Activated naive CD8-positive, alpha-beta T cell treated with anti-CD3 and anti-CD28 coated beads, Interleukin-2, amount 50 U/mL, for 24 hours (primary cell): ENCODE data around the gene ASXL3.

Source experiments
- ATAC-seq: fragments of 150-1000 bp; cut with Tn5 transposase; one replicate; pipeline ENCODE4 v1.10.0; 2021
- DNase-seq: peaks from one replicate; pipeline ENCODE4 v3.0.0; 2021
- H3K27ac Mint-ChIP-seq: one replicate; pipeline ENCODE4 v1.8.0; 2021; ENCODE audit warnings: mild to moderate bottlenecking, mixed read lengths
- H3K27me3 Mint-ChIP-seq: one replicate; pipeline ENCODE4 v1.8.0; 2021; ENCODE audit warnings: mixed read lengths
- H3K36me3 Mint-ChIP-seq: one replicate; pipeline ENCODE4 v1.8.0; 2021; ENCODE audit warnings: low read depth, mixed read lengths
- H3K4me1 Mint-ChIP-seq: one replicate; pipeline ENCODE4 v1.8.0; 2021; ENCODE audit warnings: mixed read lengths
- H3K4me3 Mint-ChIP-seq: one replicate; pipeline ENCODE4 v1.8.0; 2021; ENCODE audit warnings: mild to moderate bottlenecking, moderate library complexity, mixed read lengths
- H3K9me3 Mint-ChIP-seq: one replicate; pipeline ENCODE4 v1.8.0; 2021; ENCODE audit warnings: mixed read lengths

Gene ASXL3

GRCh38 chr18:33664241-33664874, 86.3 kb downstream of the ASXL3 start:
- Mint-ChIP-seq H3K9me3 (no peaks in the 10 kb centered on the region), H3K4me3 (no peak overlapping the region), H3K4me1 (no peaks in the 10 kb centered on the region), H3K27ac (no peak overlapping the region), H3K27me3 (no peaks in the 10 kb centered on the region), H3K36me3 (no peaks in the 10 kb centered on the region)
- DNase-seq, result no peak
- ATAC-seq, result no peak

- ATAC-seq, result no peak
Observed at GRCh38 chr18:33665187-33665586, 87.2 kb downstream of the ASXL3 start.

DNA sequence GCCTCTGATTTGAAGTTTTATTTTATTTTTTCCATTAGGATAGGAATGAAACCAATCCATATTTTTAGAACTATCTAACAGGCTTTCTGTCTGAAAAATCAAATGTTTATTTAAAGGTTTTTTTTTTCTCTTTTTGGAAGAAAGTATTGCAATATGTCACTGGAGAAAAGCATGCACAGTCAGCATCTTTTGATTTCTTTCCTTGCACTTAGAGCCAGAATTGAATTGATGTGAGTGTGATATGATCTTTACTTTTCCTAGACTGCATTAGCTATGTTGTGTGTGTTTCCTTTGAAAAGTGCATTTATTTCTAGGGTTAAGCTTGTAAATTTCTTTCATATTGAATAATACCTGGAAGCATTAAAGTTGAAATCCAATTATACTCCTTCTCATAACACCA, 87.6 kb downstream of the ASXL3 start:
- Mint-ChIP-seq H3K4me1 (no peaks in the 10 kb centered on the region), H3K9me3 (no peaks in the 10 kb centered on the region), H3K4me3 (no peak overlapping the region), H3K27me3 (no peaks in the 10 kb centered on the region), H3K36me3 (no peaks in the 10 kb centered on the region), H3K27ac (no peak overlapping the region)
- DNase-seq (no peak), ATAC-seq (no peak)

More at GRCh38 chr18:33665187-33665586, 87.2 kb downstream of the ASXL3 start:
- no peaks in the 10 kb centered on the region for H3K36me3 Mint-ChIP-seq
- H3K4me1 Mint-ChIP-seq, result no peaks in the 10 kb centered on the region
- no peak for DNase-seq
- H3K27ac Mint-ChIP-seq, result no peak overlapping the region
- no peak overlapping the region for H3K4me3 Mint-ChIP-seq
- no peaks in the 10 kb centered on the region for H3K9me3 Mint-ChIP-seq
- H3K27me3 Mint-ChIP-seq, result no peaks in the 10 kb centered on the region

DNA sequence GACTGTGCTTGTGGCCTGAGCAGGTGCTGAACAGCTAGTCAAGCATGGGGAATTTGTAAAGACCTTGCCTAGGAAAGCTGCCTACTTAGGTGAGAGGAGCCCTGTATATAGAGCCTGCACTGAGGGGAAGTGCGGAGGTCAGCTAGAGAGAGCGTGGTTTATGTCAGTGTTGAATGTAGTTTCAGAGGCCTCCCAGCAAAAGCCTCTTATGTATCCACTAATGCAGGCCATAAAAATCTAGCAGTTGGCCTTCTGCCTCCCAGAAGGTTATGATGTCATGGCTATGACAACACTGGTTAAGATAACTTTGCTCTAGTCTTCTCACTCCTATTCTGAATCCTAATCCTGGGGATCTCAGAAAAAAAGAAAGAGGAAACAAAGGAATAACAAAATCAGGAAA, 88.9 kb downstream of the ASXL3 start:
- no peaks in the 10 kb centered on the region for H3K4me1 Mint-ChIP-seq
- no peaks in the 10 kb centered on the region for H3K36me3 Mint-ChIP-seq
- ATAC-seq (no peak), DNase-seq (no peak)
- no peak overlapping the region for H3K4me3 Mint-ChIP-seq
- no peaks in the 10 kb centered on the region for H3K27me3 Mint-ChIP-seq
- H3K9me3 Mint-ChIP-seq, result no peaks in the 10 kb centered on the region
- no peak overlapping the region for H3K27ac Mint-ChIP-seq

DNA sequence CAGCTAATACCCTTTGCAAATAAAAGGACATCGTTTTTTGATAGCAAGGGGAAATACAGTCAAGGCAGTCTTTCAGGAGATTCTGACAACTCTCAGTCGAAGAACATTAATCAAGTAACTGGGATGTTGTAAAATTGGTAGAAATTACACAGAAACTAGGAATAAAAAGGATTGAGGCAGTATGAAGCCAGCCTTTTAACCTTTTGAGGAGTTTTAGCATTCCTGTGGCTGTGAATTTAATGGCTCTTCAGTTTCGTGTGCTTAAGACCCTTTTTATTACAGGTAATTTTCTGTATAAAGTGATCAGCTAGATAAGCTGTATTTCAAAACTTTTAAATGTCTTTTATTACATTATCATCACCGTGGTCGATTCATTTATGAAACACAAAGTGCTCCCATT, 91.6 kb downstream of the ASXL3 start:
- no peak for ATAC-seq
- H3K9me3 Mint-ChIP-seq, result peaks cover 6% of the 10 kb centered on the region
- H3K36me3 Mint-ChIP-seq, result no peaks in the 10 kb centered on the region
- DNase-seq, result no peak
- no peak overlapping the region for H3K4me3 Mint-ChIP-seq
- no peaks in the 10 kb centered on the region for H3K4me1 Mint-ChIP-seq
- H3K27ac Mint-ChIP-seq, result no peak overlapping the region
- no peaks in the 10 kb centered on the region for H3K27me3 Mint-ChIP-seq

- Mint-ChIP-seq H3K4me1 (no peaks in the 10 kb centered on the region), H3K27ac (no peak overlapping the region), H3K27me3 (no peaks in the 10 kb centered on the region), H3K36me3 (no peaks in the 10 kb centered on the region), H3K4me3 (no peak overlapping the region), H3K9me3 (peaks cover 8% of the 10 kb centered on the region)
- ATAC-seq (no peak), DNase-seq (no peak)
Observed at GRCh38 chr18:33670029-33670428, 92.0 kb downstream of the ASXL3 start.

- H3K4me3 Mint-ChIP-seq, result no peak overlapping the region
- DNase-seq, result no peak
- no peaks in the 10 kb centered on the region for H3K36me3 Mint-ChIP-seq
- H3K27ac Mint-ChIP-seq, result no peak overlapping the region
- ATAC-seq, result no peak
- H3K9me3 Mint-ChIP-seq, result peaks cover 9% of the 10 kb centered on the region
- no peaks in the 10 kb centered on the region for H3K4me1 Mint-ChIP-seq
- H3K27me3 Mint-ChIP-seq, result no peaks in the 10 kb centered on the region
Observed at GRCh38 chr18:33673689-33674088, 95.7 kb downstream of the ASXL3 start.

- Mint-ChIP-seq H3K4me1 (no peaks in the 10 kb centered on the region), H3K36me3 (no peaks in the 10 kb centered on the region), H3K27ac (no peak overlapping the region), H3K9me3 (peaks cover 9% of the 10 kb centered on the region), H3K27me3 (no peaks in the 10 kb centered on the region), H3K4me3 (no peak overlapping the region)
- DNase-seq, result no peak
- ATAC-seq, result no peak
Observed at GRCh38 chr18:33676593-33676992, 98.6 kb downstream of the ASXL3 start.

DNA sequence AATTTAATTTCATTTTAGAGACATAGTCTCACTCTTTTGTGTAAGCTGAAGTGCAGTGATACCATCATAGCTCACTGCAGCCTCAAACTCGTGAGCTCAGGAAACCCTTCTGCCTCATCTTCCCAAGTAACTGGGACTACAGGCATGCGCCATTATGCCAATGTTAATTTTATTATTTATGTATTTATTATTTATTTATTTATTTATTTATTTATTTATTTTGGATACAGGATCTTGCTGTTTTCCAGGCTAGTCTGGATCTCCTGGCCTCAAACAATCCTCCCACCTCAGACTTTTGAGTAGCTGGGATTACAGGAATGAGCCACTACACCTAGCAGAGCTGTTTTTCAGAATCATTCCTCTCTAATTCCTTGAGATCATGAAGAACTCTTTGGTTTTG, 99.9 kb downstream of the ASXL3 start:
- no peak overlapping the region for H3K4me3 Mint-ChIP-seq
- ATAC-seq (no peak), DNase-seq (no peak)
- H3K27me3 Mint-ChIP-seq, result no peaks in the 10 kb centered on the region
- no peak overlapping the region for H3K27ac Mint-ChIP-seq
- no peaks in the 10 kb centered on the region for H3K36me3 Mint-ChIP-seq
- no peaks in the 10 kb centered on the region for H3K4me1 Mint-ChIP-seq
- peaks cover 11% of the 10 kb centered on the region for H3K9me3 Mint-ChIP-seq

GRCh38 chr18:33682436-33682835, 104.4 kb downstream of the ASXL3 start:
- Mint-ChIP-seq H3K4me3 (no peak overlapping the region), H3K27ac (no peak overlapping the region), H3K4me1 (no peaks in the 10 kb centered on the region), H3K36me3 (no peaks in the 10 kb centered on the region), H3K9me3 (peaks cover 14% of the 10 kb centered on the region), H3K27me3 (no peaks in the 10 kb centered on the region)
- DNase-seq (no peak), ATAC-seq (no peak)

DNA sequence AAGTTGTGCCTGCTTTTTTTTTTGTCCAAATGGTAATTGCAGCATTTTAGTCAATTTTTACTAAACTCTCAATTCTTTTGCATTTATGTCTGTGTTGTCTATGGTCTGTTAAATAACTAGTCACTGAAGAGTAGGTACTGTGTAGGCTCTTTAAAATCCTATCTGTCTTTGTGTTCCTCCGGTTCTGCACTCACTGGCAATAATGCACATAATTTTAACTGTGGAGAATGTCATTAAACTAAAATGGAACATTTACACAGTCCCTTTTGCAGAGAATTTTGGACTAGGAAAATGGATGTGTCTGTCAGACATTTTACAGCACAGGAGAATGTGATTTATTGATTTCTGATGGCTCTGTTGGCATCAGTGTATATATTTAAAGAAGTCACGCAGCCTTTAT, 116.6 kb downstream of the ASXL3 start:
- no peaks in the 10 kb centered on the region for H3K4me1 Mint-ChIP-seq
- H3K27me3 Mint-ChIP-seq, result no peaks in the 10 kb centered on the region
- no peak overlapping the region for H3K27ac Mint-ChIP-seq
- H3K9me3 Mint-ChIP-seq, result peaks cover 6% of the 10 kb centered on the region
- ATAC-seq (no peak), DNase-seq (no peak)
- H3K36me3 Mint-ChIP-seq, result no peaks in the 10 kb centered on the region
- H3K4me3 Mint-ChIP-seq, result no peak overlapping the region

GRCh38 chr18:33696332-33697162, 118.5 kb downstream of the ASXL3 start:
- H3K27me3 Mint-ChIP-seq, result no peaks in the 10 kb centered on the region

DNA sequence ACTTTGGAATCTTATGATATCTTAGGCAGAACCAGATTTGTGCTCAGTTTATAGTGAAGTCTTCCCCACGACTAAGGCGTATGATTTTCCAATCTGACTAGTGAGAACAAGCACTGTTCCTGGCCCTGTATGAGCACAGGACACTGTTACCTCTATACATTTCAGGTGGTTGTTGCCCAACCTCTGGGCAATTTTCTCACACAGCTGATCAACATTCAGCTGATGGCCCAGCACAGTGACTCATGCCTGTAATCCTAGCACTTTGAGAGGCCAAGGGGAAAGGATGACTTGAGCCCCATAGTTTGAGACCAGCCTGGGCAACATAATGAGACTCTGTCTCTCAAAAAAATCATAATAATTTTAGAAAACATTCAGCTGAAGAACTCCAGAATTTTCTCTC, 119.5 kb downstream of the ASXL3 start:
- DNase-seq (no peak), ATAC-seq (no peak)
- Mint-ChIP-seq H3K27me3 (no peaks in the 10 kb centered on the region), H3K4me1 (no peaks in the 10 kb centered on the region), H3K36me3 (no peaks in the 10 kb centered on the region), H3K4me3 (no peak overlapping the region), H3K9me3 (no peaks in the 10 kb centered on the region), H3K27ac (no peak overlapping the region)

More at GRCh38 chr18:33696332-33697162, 118.5 kb downstream of the ASXL3 start:
- ATAC-seq (no peak), DNase-seq (no peak)
- Mint-ChIP-seq H3K4me1 (no peaks in the 10 kb centered on the region), H3K27ac (no peak overlapping the region), H3K9me3 (no peaks in the 10 kb centered on the region), H3K4me3 (no peak overlapping the region), H3K36me3 (no peaks in the 10 kb centered on the region)

DNA sequence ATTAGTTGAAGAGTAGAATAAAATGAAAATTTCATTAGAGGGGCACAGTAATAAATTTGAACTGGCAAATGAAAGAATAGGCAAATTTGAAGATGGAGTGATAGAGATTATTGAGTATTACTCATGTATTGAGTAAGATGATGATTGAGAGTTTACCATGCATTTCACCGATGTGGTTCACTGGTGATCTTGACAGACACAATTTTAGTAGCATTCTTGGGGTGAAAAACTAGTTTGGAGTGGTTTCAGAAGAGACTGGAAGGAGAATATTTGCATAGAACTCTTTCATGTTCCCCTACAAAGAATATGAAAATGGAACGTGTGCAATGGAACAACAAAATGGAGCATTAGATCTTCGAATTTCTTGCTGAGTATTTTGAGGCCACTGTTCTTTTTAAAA, 121.4 kb downstream of the ASXL3 start:
- no peak overlapping the region for H3K4me3 Mint-ChIP-seq
- H3K4me1 Mint-ChIP-seq, result no peaks in the 10 kb centered on the region
- DNase-seq (no peak), ATAC-seq (no peak)
- no peaks in the 10 kb centered on the region for H3K9me3 Mint-ChIP-seq
- H3K27me3 Mint-ChIP-seq, result no peaks in the 10 kb centered on the region
- H3K27ac Mint-ChIP-seq, result no peak overlapping the region
- H3K36me3 Mint-ChIP-seq, result no peaks in the 10 kb centered on the region

- ATAC-seq (no peak), DNase-seq (no peak)
- no peaks in the 10 kb centered on the region for H3K36me3 Mint-ChIP-seq
- no peaks in the 10 kb centered on the region for H3K27me3 Mint-ChIP-seq
- no peak overlapping the region for H3K4me3 Mint-ChIP-seq
- H3K27ac Mint-ChIP-seq, result no peak overlapping the region
- H3K4me1 Mint-ChIP-seq, result no peaks in the 10 kb centered on the region
- no peaks in the 10 kb centered on the region for H3K9me3 Mint-ChIP-seq
Observed at GRCh38 chr18:33700513-33700976, 122.5 kb downstream of the ASXL3 start.
